GDM1 (cell line): Measurements from ENCODE around the gene SLC6A17.
A peak's percentile ranks its signal among the peaks of the same experiment; 100 is the strongest.

Experiments used
- DNase-seq: peaks from one replicate; lab custom pipeline; 2025; lab: John Stamatoyannopoulos, UW

SLC6A17 gene

GRCh38 chr1:110223127-110223526 lies 72.8 kb downstream of the SLC6A17 start:
- no peak for DNase-seq

DNA sequence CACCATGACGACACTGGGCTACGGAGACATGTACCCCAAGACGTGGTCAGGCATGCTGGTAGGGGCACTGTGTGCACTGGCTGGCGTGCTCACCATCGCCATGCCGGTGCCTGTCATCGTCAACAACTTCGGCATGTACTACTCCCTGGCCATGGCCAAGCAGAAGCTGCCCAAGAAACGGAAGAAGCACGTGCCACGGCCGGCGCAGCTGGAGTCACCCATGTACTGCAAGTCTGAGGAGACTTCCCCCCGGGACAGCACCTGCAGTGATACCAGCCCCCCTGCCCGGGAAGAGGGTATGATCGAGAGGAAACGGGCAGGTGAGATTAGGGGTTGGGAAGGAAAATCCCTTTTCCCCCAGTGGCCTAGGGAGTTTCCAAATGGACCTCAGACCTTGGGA lies 73.3 kb downstream of the SLC6A17 start:
- no peak for DNase-seq

DNA sequence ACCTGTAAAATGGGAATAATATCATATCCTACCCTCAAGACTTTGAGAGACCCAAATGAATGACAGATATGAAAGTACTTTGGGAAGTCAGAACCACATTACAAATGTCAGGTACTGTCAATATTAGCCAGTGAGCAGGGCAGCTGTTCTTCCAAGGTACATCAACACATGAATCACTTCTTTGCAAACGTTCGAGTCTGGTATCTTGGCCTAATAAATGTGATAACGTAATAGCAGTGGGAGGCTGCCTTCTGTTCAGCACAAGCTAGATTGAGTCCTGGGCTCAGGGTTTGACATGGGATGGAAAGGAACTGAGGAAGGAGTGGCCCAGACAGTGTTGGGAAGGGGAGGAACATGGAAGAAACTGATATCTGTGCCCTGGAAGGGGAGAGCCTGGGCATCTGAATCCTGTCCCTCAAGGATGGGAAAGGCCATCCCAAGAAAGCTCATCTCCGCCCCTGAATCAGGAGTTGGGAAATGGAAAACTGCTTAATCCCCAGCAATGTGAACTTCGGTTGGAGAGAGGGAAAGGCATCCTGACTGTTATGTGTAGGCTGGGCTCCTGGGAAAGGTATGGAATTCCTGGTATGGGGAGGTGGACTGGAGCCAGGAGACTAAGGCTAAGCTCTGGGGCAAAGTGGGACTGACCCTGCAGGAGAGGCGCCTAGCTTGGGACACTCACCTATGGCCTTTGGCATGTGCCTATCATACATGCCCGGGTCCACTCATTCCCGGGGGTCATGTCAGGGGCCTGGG lies 74.1 kb downstream of the SLC6A17 start:
- no peak for DNase-seq

GRCh38 chr1:110225212-110225611 lies 74.9 kb downstream of the SLC6A17 start:
- no peak for DNase-seq

- no peak for DNase-seq
Observed at GRCh38 chr1:110225756-110226404, 75.6 kb downstream of the SLC6A17 start.

GRCh38 chr1:110227774-110228173 lies 77.5 kb downstream of the SLC6A17 start:
- DNase-seq, result no peak

- no peak for DNase-seq
Observed at GRCh38 chr1:110228381-110228780, 78.1 kb downstream of the SLC6A17 start.

- DNase-seq, result no peak
Observed at GRCh38 chr1:110228869-110229268, 78.6 kb downstream of the SLC6A17 start.

DNA sequence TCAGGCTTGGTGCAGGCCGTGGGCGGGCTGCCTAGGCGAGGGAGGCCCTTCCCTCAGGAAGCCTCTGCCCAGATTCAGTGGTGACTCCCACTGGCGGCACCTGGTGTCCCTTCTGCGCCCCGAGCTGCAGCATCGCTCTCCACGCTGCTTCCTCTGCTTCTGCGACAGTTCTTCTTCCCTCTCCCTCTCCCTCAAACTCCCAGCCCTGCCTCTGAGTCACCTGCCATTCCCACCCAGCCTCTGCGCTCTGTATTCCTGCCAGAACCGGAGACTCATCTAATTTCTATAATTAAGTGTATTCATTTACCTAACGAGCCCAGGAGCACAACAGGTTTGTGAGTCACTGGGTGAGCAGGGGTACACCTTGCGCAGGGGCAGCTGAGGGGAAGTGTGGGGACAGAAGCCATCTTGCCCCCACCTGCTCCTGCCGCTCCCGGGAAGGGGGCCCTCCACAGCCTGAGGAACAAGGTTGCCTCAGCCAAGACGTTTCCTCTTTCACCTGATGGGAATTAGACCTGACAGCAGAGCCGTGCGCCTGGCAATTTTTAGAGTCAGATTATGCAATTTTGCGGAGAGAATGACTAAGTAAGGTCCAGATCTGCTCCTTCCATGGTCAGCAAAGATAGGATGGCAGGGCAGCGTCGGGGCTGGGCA lies 79.2 kb downstream of the SLC6A17 start:
- no peak for DNase-seq

- no peak for DNase-seq
Observed at GRCh38 chr1:110230381-110231199, 80.3 kb downstream of the SLC6A17 start.

DNA sequence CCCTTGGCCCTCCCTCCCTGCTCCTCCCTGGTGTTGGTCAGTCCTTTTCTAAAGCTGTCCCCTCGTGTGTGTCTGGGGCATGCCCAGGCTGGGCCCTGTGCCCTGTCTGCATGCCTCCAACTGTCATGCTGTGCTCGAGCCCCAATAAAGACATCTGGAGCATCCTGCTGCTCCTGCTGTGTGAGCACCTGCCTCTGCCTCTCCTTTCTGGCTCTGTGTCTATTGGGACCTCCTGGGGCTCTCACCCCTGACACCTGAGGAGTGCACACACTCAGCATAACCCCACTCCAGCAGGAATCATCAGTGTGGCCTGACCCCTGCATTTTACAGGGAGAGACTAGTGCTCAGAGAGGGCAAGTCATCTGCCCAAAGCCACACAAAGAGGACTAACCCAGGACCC lies 83.6 kb downstream of the SLC6A17 start:
- DNase-seq, result no peak

DNA sequence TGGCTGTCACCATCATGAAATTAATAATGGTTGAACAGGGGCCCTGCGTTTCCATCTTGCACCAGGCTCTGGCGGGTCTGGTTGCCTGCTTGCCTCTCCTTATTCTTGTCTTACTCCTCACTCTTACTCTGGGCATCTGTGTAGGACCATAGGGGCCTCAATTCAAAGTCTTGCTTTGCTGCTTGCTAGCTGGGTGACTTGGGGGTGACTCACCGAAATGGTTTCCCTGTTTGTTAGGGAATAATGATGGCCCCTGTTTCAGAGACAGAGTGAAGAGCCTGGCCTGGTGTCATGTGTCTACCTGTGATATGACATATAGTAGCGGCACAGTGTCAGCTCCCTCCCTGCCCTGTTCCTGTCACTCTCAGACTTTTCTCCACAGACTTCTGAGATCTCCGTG lies 84.4 kb downstream of the SLC6A17 start:
- no peak for DNase-seq

GRCh38 chr1:110235181-110235833 lies 85.0 kb downstream of the SLC6A17 start:
- DNase-seq, result no peak

GRCh38 chr1:110235834-110236682 lies 85.8 kb downstream of the SLC6A17 start:
- peak; percentile 21 for DNase-seq

DNA sequence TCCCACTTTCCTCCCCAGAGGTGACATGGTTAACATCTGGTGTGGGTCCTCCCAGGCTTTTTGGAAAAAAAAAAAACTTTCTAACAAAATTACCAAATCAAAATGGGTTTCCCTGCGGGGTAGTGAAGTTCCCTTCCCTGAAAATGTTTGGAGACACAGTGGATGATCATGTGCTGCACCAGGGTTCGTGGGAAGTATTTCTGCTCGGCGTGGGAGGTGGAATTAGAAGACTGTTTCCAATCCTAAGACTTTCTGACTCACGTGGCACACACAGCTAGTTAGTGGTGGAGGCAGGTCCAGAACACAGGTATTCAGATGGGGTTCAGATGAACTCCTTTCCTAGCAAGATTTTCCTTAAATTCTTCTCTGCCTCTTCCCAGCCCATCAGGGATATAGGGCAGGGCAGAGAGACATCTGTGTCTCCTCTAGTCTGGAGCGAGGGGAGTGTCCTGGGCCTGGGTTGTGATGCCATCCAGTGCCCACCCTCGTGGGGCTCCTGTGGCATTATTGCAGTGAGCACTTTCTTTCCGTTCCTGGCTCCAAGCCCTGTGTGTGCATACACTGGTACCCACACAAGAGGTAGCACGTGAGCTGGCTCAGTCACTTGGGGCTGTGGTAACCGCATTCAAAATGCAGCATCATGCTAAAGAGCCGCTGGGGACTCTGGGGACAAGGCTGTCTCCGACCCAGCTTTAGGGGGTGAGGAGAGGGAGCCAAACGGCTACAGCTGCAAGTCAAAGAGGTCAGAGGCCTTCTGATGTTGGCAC lies 87.3 kb downstream of the SLC6A17 start:
- peak; percentile 55 for DNase-seq

- DNase-seq, result no peak
Observed at GRCh38 chr1:110239441-110240430, 89.4 kb downstream of the SLC6A17 start.

DNA sequence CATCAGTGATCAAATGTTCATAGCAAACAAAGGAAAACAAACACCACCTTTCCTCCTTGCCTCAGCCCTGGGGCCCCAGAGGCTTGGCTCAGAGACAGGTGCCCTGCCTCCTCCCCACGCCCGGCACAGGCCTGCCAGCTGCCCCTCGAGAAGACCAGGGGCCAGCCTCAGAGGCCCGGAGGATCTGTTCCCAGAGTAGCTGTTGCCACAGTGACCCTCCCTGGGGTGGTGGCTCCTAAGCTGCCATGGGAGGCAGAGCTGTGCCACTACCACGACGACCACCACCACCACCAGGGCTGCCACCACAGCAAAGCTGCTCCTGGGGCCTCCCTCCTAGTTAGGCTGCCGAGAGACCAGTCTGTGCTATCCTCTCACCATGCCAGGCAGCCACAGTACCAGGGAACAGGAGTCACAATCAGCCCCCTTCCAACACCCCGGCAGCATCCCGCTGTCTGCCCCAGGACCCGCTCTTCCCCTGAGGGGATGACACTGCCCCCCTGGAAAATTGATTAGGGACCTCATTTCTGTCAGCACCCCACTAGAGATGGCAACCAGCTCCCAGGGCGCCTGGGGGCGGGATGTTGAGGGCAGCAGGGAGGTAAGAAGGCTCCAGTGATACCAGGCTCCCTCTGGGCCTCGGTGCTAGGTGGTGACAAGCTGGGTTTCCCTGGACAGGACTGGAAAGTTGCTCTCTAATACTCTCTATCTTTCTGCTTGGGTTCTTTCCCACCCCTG lies 90.3 kb downstream of the SLC6A17 start:
- no peak for DNase-seq

DNA sequence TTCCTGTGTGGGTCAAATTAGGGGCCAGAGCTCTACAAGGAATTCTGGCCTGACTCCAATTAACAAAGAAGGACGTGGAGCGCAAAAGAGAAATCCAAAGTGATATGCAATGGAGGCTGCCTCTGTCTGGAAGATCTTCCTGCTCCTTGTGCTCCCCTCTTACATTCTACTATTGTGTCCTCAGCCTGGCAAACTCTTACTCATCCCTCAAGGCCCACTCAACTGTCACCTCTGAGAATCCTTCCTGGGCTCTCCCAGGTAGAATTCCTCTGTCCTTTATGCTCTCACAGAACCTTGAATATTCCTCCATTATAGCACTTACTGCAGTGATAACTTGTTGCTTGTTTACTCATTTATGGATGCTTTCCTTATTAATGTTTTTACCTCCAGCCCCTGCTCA lies 91.2 kb downstream of the SLC6A17 start:
- DNase-seq, result no peak
